DOHH2 (cell line): ENCODE measurements around the gene NTMT1.

Experiments used
- H3F3A ChIP-seq: fragments of 200-600 bp; sonication (generic), shearing (Covaris generic); 2 replicates; pipeline ENCODE4 v1.6.0; 2016; ENCODE audit warnings: antibody characterized with exemption, mild to moderate bottlenecking; ENCODE audit not compliant: control insufficient read depth, insufficient read depth
- H3K27ac ChIP-seq: fragments of 200-600 bp; sonication (generic); 2 replicates; pipeline ENCODE4 v1.5.1; 2014; ENCODE audit warnings: low read depth, mild to moderate bottlenecking, low read length, moderate library complexity
- H3K27me3 ChIP-seq: fragments of 200-600 bp; sonication (generic); 2 replicates; pipeline ENCODE4 v1.6.1; 2014; ENCODE audit warnings: mild to moderate bottlenecking, low read length, mixed read lengths; ENCODE audit not compliant: control insufficient read depth
- H3K36me3 ChIP-seq: fragments of 200-600 bp; sonication (generic); 2 replicates; pipeline ENCODE4 v1.6.1; 2014; ENCODE audit warnings: mild to moderate bottlenecking, low read length, moderate library complexity, mixed read lengths; ENCODE audit not compliant: control insufficient read depth
- H3K4me1 ChIP-seq: fragments of 200-600 bp; sonication (generic); 2 replicates; pipeline ENCODE4 v1.6.1; 2014; ENCODE audit warnings: mild to moderate bottlenecking, low read length, mixed read lengths; ENCODE audit not compliant: control insufficient read depth
- H3K4me2 ChIP-seq: fragments of 200-600 bp; sonication (generic); 2 replicates; pipeline ENCODE4 v1.6.0; 2014; ENCODE audit warnings: mild to moderate bottlenecking, low read length, moderate library complexity
- H3K4me3 ChIP-seq: fragments of 200-600 bp; sonication (generic); 2 replicates; pipeline ENCODE4 v1.5.1; 2014; ENCODE audit warnings: mild to moderate bottlenecking, low read length, mixed read lengths
- H3K79me2 ChIP-seq: fragments of 200-600 bp; sonication (generic); 2 replicates; pipeline ENCODE4 v1.6.1; 2014; ENCODE audit warnings: mild to moderate bottlenecking, low read length, mixed read lengths; ENCODE audit not compliant: control insufficient read depth
- H3K9me2 ChIP-seq: fragments of 200-600 bp; sonication (generic); replicated peaks from 2 replicates; pipeline ENCODE4 v1.6.1; 2014; ENCODE audit warnings: mild to moderate bottlenecking, low read length, mixed read lengths; ENCODE audit not compliant: control insufficient read depth
- H3K9me3 ChIP-seq: fragments of 200-600 bp; sonication (generic); 2 replicates; pipeline ENCODE4 v1.6.1; 2014; ENCODE audit warnings: antibody characterized with exemption, low read length, mixed read lengths; ENCODE audit not compliant: control insufficient read depth, insufficient read depth
- H4K20me1 ChIP-seq: fragments of 200-600 bp; sonication (generic); 2 replicates; pipeline ENCODE4 v1.6.0; 2014; ENCODE audit warnings: low read depth, mild to moderate bottlenecking, antibody characterized with exemption, low read length, moderate library complexity; ENCODE audit not compliant: control insufficient read depth, insufficient read depth
- EZH2phosphoT487 ChIP-seq: fragments of 200-600 bp; sonication (generic); IDR thresholded peaks from 2 replicates; pipeline ENCODE4 v1.6.1; 2017; ENCODE audit warnings: borderline replicate concordance, mild to moderate bottlenecking, antibody characterized with exemption, low read length, moderate library complexity, mixed read lengths
- TF ChIP-seq, protein P1 (sequence below): fragments of 200-600 bp; sonication (generic); IDR thresholded peaks from one replicate; pipeline ENCODE4 v1.5.1; 2014; ENCODE audit warnings: antibody characterized with exemption, mild to moderate bottlenecking, low read depth, low read length; ENCODE audit not compliant: poor library complexity, severe bottlenecking

Gene NTMT1

DNA sequence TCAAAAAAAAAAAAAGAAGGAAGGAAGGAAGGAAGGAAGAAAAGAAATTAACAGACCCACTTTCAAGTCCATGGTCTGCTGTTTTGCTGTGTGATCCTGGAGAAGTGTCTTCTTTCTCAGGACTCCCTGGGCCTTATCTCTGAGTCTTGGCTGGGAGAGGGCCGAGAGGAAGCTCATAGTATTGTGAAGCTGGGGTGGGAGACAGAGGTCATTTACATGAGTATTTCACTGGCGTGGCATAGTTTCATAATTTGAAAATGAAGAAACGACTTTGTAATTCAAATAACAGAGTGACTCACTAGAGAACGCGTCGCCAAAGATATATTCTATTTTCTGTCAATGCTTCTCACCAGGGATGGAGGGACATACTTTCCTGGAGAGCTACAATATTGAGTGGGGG lies 2.6 kb upstream of the NTMT1 start:
- Histone ChIP-seq H3K79me2 (peaks cover 24% of the 10 kb centered on the region), H3F3A (peaks cover 9% of the 10 kb centered on the region), H3K4me2 (no peak overlapping the region), H3K27me3 (peaks cover 27% of the 10 kb centered on the region), H3K9me2 (no peaks in the 10 kb centered on the region), H4K20me1 (peaks cover 13% of the 10 kb centered on the region), H3K9me3 (no peaks in the 10 kb centered on the region), H3K27ac (no peak overlapping the region), H3K36me3 (peaks cover 23% of the 10 kb centered on the region), H3K4me3 (no peak overlapping the region), H3K4me1 (peaks cover 33% of the 10 kb centered on the region)
- TF ChIP-seq, protein P1, sequence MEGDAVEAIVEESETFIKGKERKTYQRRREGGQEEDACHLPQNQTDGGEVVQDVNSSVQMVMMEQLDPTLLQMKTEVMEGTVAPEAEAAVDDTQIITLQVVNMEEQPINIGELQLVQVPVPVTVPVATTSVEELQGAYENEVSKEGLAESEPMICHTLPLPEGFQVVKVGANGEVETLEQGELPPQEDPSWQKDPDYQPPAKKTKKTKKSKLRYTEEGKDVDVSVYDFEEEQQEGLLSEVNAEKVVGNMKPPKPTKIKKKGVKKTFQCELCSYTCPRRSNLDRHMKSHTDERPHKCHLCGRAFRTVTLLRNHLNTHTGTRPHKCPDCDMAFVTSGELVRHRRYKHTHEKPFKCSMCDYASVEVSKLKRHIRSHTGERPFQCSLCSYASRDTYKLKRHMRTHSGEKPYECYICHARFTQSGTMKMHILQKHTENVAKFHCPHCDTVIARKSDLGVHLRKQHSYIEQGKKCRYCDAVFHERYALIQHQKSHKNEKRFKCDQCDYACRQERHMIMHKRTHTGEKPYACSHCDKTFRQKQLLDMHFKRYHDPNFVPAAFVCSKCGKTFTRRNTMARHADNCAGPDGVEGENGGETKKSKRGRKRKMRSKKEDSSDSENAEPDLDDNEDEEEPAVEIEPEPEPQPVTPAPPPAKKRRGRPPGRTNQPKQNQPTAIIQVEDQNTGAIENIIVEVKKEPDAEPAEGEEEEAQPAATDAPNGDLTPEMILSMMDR = no peak
- TF ChIP-seq EZH2phosphoT487 = no peak

DNA sequence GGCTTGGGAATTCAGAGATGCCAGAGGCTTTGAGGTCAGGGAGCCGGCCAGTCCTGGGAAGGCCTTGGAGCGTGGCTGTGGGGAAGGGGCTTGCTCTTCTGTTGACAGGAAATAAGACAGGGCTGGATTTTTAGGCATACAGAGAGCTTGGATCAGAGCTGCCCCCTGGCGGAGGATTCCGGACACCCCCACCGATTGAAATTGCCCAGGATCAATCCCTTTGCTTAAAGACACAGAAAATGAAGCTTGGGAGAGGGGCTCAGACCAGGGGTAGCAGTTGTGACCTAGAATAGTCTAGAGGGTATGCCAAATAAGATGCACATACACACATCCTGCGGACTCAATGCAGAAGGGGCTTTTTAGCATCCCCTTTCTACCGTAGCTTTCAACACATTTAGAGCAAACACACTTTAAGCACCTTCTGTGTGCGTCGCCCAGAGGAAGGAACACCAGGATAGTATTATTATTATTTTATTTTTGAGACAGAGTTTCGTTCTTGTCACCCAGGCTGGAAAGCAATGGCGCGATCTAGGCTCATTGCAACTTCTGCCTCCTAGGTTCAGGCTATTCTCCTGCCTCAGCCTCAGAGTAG lies 1.7 kb upstream of the NTMT1 start:
- TF ChIP-seq, protein P1 = peak; percentile 85
- no peak for TF ChIP-seq EZH2phosphoT487
- Histone ChIP-seq H4K20me1 (peaks cover 23% of the 10 kb centered on the region), H3K36me3 (peaks cover 32% of the 10 kb centered on the region), H3K4me2 (peak overlapping the region; percentile 85), H3K9me2 (no peaks in the 10 kb centered on the region), H3K9me3 (no peaks in the 10 kb centered on the region), H3F3A (peaks cover 9% of the 10 kb centered on the region), H3K79me2 (peaks cover 33% of the 10 kb centered on the region), H3K27ac (peak overlapping the region; percentile 84), H3K4me1 (peaks cover 38% of the 10 kb centered on the region), H3K4me3 (peak overlapping the region; percentile 84), H3K27me3 (peaks cover 23% of the 10 kb centered on the region)

DNA sequence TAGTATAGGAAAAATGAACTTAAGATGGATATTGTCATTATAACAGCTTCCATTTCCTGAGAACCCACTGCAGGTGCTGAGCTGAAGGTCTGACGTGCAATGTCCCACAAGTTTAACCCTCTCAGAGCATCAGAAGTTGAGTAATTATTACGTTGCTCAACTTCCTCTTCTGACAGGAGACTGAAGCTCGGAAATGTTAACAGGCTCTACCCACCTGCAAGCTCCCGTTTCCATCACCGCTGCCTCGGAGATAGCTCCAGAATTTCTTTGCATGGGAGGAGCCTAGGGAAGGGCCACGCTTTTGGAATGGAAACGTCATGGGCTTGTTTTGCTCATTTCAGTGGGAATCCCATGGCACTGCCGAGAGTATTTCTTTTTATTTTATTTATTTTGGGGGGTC lies 1.0 kb upstream of the NTMT1 start:
- H3K4me1 ChIP-seq = peaks cover 38% of the 10 kb centered on the region

More for the DNA sequence above, 1.0 kb upstream of the NTMT1 start:
- peak overlapping the region; percentile 85 for H3K4me2 ChIP-seq
- H3K27ac ChIP-seq = peak overlapping the region; percentile 84
- H3K79me2 ChIP-seq = peaks cover 40% of the 10 kb centered on the region
- peak overlapping the region; percentile 84 for H3K4me3 ChIP-seq
- H3F3A ChIP-seq = peaks cover 9% of the 10 kb centered on the region
- peaks cover 16% of the 10 kb centered on the region for H3K27me3 ChIP-seq
- no peak for TF ChIP-seq EZH2phosphoT487
- TF ChIP-seq, protein P1 = no peak
- H4K20me1 ChIP-seq = peaks cover 24% of the 10 kb centered on the region
- H3K36me3 ChIP-seq = peaks cover 39% of the 10 kb centered on the region
- no peaks in the 10 kb centered on the region for H3K9me3 ChIP-seq
- no peaks in the 10 kb centered on the region for H3K9me2 ChIP-seq
